PC-9 (cell line): ENCODE data around the gene MGLL. TPM values are rescaled to one million over a fixed set of nuclear protein-coding genes. Genes with fewer than 3 reads are reported as not detected.

ENCODE experiments used
- BruUV-seq: library from RNA; stranded (reverse); fragments of 400-500 nt; replicated peaks from 2 replicates; lab custom pipeline; 2021; lab: Mats Ljungman, UMichigan
- CTCF ChIA-PET: fragments of 300-600 bp; sonication (Branson Sonifier 250); formaldehyde crosslinking; loops from one replicate; lab custom pipeline; 2022; ENCODE audit warnings: antibody characterized with exemption; lab: Charles Lee
- POLR2A ChIA-PET: fragments of 300-600 bp; sonication (Branson Sonifier 250); formaldehyde crosslinking; loops from one replicate; lab custom pipeline; 2022; ENCODE audit warnings: antibody characterized with exemption; ENCODE audit not compliant: unreplicated experiment; lab: Charles Lee
- DNase-seq, 2 experiments: peaks; one replicate each; pipeline versions ENCODE4 v3.0.0 to v3.0.0-alpha.2; 2015 to 2022; ENCODE audit warnings: mixed read lengths in 1 of 2
- H2AFZ ChIP-seq: fragments of 200-600 bp; sonication (generic); 2 replicates; pipeline ENCODE4 v1.8.1; 2017; ENCODE audit warnings: antibody characterized with exemption
- H3F3A ChIP-seq: fragments of 200-600 bp; sonication (generic); 2 replicates; pipeline ENCODE4 v1.8.1; 2017; ENCODE audit warnings: antibody characterized with exemption, mild to moderate bottlenecking, low read depth; ENCODE audit not compliant: insufficient read depth
- H3K27ac ChIP-seq: fragments of 200-600 bp; sonication (generic); 2 replicates; pipeline ENCODE4 v1.6.1; 2016; ENCODE audit warnings: mixed run types
- H3K27me3 ChIP-seq: fragments of 200-600 bp; sonication (generic); 2 replicates; pipeline ENCODE4 v1.6.1; 2016; ENCODE audit warnings: low read depth, mixed run types; ENCODE audit not compliant: insufficient read depth
- H3K36me3 ChIP-seq: fragments of 200-600 bp; sonication (generic); 2 replicates; pipeline ENCODE4 v1.6.1; 2016; ENCODE audit warnings: low read depth, mixed run types
- H3K4me1 ChIP-seq: fragments of 200-600 bp; sonication (generic); replicated peaks from 2 replicates; pipeline ENCODE4 v1.6.1; 2016; ENCODE audit warnings: mixed run types; ENCODE audit not compliant: insufficient read depth
- H3K4me2 ChIP-seq: fragments of 200-600 bp; sonication (generic); 2 replicates; pipeline ENCODE4 v1.6.1; 2017; ENCODE audit warnings: mixed run types
- H3K4me3 ChIP-seq: fragments of 200-600 bp; sonication (generic); 2 replicates; pipeline ENCODE4 v1.6.1; 2016; ENCODE audit warnings: mixed run types
- H3K79me2 ChIP-seq: fragments of 200-600 bp; sonication (generic); 2 replicates; pipeline ENCODE4 v1.6.1; 2017; ENCODE audit warnings: low read depth, mixed run types
- H3K9me2 ChIP-seq: fragments of 200-600 bp; sonication (generic); 2 replicates; pipeline ENCODE4 v1.8.1; 2017; ENCODE audit warnings: mild to moderate bottlenecking; ENCODE audit not compliant: insufficient read depth
- H3K9me3 ChIP-seq: fragments of 200-600 bp; sonication (generic); 2 replicates; pipeline ENCODE4 v1.8.1; 2016; ENCODE audit warnings: low read depth; ENCODE audit not compliant: insufficient read depth
- H4K20me1 ChIP-seq: fragments of 200-600 bp; sonication (generic); 2 replicates; pipeline ENCODE4 v1.8.1; 2017; ENCODE audit not compliant: insufficient read depth
- CTCF ChIP-seq: fragments of 200-600 bp; sonication (generic); conservative IDR thresholded peaks from 2 replicates; pipeline ENCODE4 v1.6.1; 2017; ENCODE audit warnings: mixed run types, antibody characterized with exemption, mild to moderate bottlenecking, moderate library complexity
- EZH2 ChIP-seq: fragments of 200-600 bp; sonication (generic); IDR thresholded peaks from 2 replicates; pipeline ENCODE4 v1.8.0; 2017; ENCODE audit warnings: antibody characterized with exemption, low read depth
- intact Hi-C: fragments of 100-400 bp; cut with micrococcal nuclease; formaldehyde crosslinking; loops from one replicate; pipeline ENCODE4 v1.10.0; 2022; ENCODE audit not compliant: unreplicated experiment
- total RNA-seq: library from RNA; stranded (reverse); gene quantifications from 2 replicates; pipeline ENCODE4 v1.2.3, GENCODE V29; 2021

Gene MGLL
- total RNA-seq, 1 experiment from 2014 or later, result 30.7 TPM

DNA sequence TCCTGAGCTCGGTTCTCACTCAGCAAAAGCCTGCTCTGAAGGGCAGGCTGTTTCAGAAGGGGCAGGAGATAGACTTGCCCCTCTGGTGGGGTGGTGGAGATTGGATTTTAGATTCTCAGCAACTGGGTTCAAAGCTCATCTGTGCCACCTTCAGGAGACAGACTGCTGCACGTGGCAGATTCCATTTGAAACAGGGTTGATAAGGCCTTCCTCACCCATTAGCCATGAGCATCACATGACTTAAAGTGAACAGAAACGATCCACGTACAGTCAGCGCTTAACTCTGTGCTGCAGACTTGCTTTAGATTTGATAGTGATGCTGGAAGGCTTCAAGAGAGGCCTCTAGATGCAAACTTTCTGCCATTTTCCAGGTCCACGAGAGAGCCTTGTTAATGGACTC is 35.0 kb upstream of the MGLL start:
- CTCF ChIA-PET, result no interaction called here
- no peak overlapping the region for H2AFZ ChIP-seq
- no TSS peak for BruUV-seq
- no peak overlapping the region for H3K27ac ChIP-seq
- no peaks in the 10 kb centered on the region for H3K79me2 ChIP-seq
- intact Hi-C loops, result no loop called here
- POLR2A ChIA-PET, result no interaction called here
- H3K4me2 ChIP-seq, result no peak overlapping the region
- no peak overlapping the region for H3K4me3 ChIP-seq
- TF ChIP-seq EZH2 (no peak), CTCF (no peak)
- H4K20me1 ChIP-seq, result no peaks in the 10 kb centered on the region
- no peaks in the 10 kb centered on the region for H3K27me3 ChIP-seq
- H3K9me3 ChIP-seq, result no peaks in the 10 kb centered on the region
- no peak for DNase-seq
- no peaks in the 10 kb centered on the region for H3K36me3 ChIP-seq
- H3F3A ChIP-seq, result no peaks in the 10 kb centered on the region
- H3K4me1 ChIP-seq, result no peaks in the 10 kb centered on the region
- no peaks in the 10 kb centered on the region for H3K9me2 ChIP-seq

DNA sequence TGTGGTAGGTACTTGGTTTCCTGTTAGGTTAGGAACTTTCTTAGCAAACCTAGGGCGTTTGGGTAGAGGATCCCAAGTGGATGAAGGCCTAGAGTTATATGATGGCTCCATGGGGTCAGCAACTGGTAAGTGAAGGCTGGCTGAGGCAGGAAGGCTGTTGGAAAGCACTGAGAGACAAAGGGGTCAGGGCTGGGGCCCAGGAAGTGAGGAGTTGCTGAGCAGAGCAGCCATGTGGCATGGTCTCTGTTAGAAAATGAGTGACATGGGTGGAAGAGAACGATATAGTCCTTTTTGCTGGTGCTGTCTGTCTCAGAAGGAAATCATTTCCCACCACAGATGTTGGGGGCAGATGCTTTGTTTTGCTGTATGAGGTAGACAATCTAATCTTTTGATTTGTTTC is 34.5 kb upstream of the MGLL start:
- no peak overlapping the region for H3K27ac ChIP-seq

DNA sequence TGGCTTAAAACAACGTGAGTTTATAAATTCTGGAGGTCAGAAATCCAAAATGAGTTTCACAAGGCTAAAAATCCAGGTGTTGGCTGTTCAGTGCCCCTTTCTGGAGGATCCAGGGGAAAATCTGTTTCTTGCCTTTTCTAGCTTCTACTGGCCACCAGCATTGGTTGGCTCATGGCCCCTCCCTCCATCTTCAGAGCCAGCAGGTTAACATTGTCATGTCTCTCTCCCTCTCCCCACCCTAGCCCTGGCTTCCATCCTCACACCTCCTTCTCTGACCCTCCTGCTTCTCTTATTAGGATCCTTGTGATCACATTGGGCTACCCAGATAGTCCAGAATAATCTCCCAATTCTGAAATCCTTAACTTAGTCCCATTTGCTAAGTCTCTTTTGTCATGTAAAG is 32.9 kb upstream of the MGLL start:
- no peak for DNase-seq
- Histone ChIP-seq H3K79me2 (no peaks in the 10 kb centered on the region), H3K36me3 (no peaks in the 10 kb centered on the region), H4K20me1 (no peaks in the 10 kb centered on the region), H3K4me3 (no peak overlapping the region), H3K9me2 (no peaks in the 10 kb centered on the region), H3F3A (no peaks in the 10 kb centered on the region), H3K4me2 (no peak overlapping the region), H3K27ac (no peak overlapping the region), H3K4me1 (no peaks in the 10 kb centered on the region), H2AFZ (no peak overlapping the region), H3K27me3 (no peaks in the 10 kb centered on the region), H3K9me3 (no peaks in the 10 kb centered on the region)
- TF ChIP-seq EZH2 (no peak), CTCF (no peak)
- CTCF ChIA-PET, result no interaction called here
- intact Hi-C loops, result no loop called here
- POLR2A ChIA-PET, result no interaction called here
- BruUV-seq, result no TSS peak

More for the DNA sequence above, 34.5 kb upstream of the MGLL start:
- POLR2A ChIA-PET, result no interaction called here
- no peaks in the 10 kb centered on the region for H3K36me3 ChIP-seq
- no peaks in the 10 kb centered on the region for H3K79me2 ChIP-seq
- TF ChIP-seq EZH2 (no peak), CTCF (no peak)
- no peaks in the 10 kb centered on the region for H3K9me2 ChIP-seq
- no peaks in the 10 kb centered on the region for H3K9me3 ChIP-seq
- BruUV-seq, result no TSS peak
- no peaks in the 10 kb centered on the region for H3F3A ChIP-seq
- CTCF ChIA-PET, result no interaction called here
- no peak for DNase-seq
- no peaks in the 10 kb centered on the region for H3K27me3 ChIP-seq
- H4K20me1 ChIP-seq, result no peaks in the 10 kb centered on the region
- H3K4me2 ChIP-seq, result no peak overlapping the region
- H2AFZ ChIP-seq, result no peak overlapping the region
- no peak overlapping the region for H3K4me3 ChIP-seq
- intact Hi-C loops, result no loop called here
- no peaks in the 10 kb centered on the region for H3K4me1 ChIP-seq
